NCI-H128 (cell line): ENCODE data around the gene ZNF618.

Experiments used
- DNase-seq: peaks from one replicate; lab custom pipeline; 2025; ENCODE audit not compliant: unreplicated experiment; lab: John Stamatoyannopoulos, UW

The ZNF618 gene

GRCh38 chr9:114016101-114016500 lies 140.0 kb downstream of the ZNF618 start:
- no peak for DNase-seq

DNA sequence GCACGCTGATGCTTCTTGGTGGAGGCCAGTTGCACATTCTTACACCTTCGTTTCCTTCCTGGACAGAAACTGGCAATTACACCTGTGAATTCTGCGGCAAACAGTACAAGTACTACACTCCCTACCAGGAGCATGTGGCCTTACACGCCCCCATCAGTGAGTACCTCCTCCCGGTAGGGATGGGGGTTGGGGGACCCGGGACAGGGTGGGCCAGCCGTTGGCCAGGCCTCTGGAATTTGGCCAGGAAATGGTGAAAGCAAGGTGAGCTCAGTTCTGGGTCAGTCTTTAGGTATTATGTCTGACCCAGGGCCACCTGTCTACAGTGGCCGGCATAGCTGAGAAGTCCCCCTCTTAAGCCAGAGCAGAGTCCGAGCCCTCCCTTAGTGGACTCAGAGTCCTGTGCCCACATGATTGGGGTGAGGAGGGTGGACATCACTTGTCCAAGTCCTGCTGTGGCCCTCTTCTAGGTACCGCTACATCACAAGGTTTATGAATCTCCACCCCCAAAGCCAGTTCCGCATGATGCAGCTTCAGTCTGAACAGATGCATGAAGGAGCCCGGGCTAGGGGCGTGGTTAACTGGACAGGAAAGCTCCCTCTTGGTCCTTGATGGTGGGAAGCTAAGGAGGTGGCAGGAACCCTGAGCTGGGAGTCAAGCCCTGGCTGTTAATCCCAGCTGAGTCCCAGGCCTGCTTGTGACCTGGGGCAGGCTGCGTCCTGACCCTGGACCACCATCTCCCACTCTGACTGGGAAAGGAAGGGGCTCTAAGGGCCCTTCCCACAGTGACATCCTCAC lies 140.7 kb downstream of the ZNF618 start:
- no peak for DNase-seq

DNA sequence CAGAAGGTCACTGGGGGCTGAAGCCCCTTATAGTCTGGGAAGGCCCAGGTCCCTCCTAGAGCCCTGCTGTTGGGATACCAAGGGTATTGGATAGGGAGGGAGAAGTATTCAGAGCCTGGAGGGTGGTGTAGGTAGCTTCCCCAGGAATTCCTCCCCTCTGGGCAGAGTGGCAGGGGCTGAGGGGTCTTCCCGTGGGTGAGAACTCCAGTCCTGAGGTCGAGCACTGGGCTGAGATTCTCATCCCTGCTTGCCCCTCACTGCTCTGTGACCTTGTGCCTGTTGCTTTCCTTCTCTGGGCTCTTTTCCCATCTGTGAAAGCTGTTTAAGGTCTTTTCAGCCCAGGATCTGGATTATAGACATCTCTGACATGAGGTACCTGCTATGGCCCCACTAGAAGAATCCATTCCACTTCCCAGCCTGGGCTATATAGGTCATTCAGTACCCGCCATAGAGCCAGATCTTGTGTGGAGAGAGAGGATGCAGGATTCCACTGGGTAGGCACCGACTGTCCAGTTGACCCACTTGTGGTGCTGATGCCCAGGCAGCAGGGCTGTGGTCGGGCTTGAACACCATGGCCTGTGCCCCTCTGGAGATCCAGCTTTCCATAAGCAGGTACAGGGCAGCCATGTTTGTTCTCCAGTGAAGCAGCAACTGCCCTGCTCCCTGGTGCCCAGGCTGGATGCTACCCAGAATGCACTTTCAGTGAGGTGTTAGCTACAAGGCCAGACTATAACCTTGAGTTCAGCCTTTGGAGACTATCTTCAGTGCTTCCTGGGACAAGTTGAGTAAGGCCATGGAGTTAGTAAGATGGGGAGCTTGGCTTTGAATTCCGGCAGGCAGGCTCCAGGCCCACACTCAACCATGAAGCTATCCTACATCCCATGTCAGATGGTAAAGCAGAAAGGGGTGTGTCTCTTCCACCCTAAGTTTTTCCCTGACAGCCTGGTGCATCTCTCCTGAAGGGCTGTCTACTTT lies 141.9 kb downstream of the ZNF618 start:
- DNase-seq, result no peak

- no peak for DNase-seq
These were observed 145.5 kb downstream of the ZNF618 start for GRCh38 chr9:114021578-114021977.

GRCh38 chr9:114023961-114024360 lies 147.9 kb downstream of the ZNF618 start:
- DNase-seq, result no peak

- no peak for DNase-seq
These were observed 149.2 kb downstream of the ZNF618 start for GRCh38 chr9:114025196-114025753.

GRCh38 chr9:114025760-114026159 lies 149.7 kb downstream of the ZNF618 start:
- DNase-seq, result no peak

DNA sequence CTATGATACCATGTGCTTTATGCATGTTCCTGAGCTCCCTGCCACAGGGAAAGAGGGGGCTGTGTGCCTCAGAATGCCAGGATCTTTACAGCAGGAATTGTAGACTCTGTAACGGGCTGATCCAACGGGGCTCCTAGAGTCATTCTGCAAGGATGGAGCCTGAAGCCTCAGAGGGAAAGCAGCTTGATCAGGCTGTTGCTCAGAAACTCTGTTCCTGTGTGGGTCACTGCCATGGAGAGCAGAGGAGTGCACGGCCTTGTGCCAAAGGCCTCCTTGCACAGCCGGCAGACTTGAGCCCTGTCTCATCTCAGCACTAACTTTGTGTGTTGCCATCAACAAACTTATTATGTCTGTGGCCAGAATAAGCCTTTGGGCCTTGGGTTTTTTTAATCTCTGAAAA lies 150.2 kb downstream of the ZNF618 start:
- no peak for DNase-seq

GRCh38 chr9:114027159-114027862 lies 151.2 kb downstream of the ZNF618 start:
- no peak for DNase-seq

GRCh38 chr9:114027863-114028465 lies 151.9 kb downstream of the ZNF618 start:
- no peak for DNase-seq

GRCh38 chr9:114028646-114029045 lies 152.5 kb downstream of the ZNF618 start:
- DNase-seq, result no peak

GRCh38 chr9:114029311-114030170 lies 153.4 kb downstream of the ZNF618 start:
- no peak for DNase-seq

- no peak for DNase-seq
These were observed 154.3 kb downstream of the ZNF618 start for GRCh38 chr9:114030364-114030763.

DNA sequence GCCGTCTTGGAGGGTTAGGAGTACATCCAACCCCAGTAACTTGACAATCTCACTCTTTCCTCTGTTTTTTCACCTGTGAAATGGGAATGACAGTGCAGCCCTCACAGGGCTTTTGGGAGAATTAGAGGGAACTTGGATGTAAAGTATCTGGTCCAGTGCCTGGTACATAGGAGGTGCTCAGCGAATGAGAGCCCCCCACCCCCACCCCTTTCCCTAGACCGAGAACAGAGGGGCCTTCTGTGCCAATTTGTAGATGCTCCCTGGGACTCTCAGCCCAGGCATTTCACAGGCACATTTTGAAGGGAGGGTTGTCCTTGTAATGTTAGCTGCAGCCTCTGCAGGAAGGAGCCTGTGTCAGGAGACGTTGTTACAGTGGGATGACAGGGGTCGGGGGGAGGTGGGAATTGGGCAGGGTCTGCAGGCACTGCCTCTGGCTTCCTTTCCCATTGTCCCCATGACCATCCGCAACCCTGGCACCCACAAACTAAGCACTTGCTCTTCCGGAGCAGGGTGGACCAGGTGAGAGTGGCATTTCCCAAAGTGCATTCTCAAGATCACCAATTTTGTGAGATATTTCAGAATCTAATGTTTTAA lies 155.0 kb downstream of the ZNF618 start:
- no peak for DNase-seq

DNA sequence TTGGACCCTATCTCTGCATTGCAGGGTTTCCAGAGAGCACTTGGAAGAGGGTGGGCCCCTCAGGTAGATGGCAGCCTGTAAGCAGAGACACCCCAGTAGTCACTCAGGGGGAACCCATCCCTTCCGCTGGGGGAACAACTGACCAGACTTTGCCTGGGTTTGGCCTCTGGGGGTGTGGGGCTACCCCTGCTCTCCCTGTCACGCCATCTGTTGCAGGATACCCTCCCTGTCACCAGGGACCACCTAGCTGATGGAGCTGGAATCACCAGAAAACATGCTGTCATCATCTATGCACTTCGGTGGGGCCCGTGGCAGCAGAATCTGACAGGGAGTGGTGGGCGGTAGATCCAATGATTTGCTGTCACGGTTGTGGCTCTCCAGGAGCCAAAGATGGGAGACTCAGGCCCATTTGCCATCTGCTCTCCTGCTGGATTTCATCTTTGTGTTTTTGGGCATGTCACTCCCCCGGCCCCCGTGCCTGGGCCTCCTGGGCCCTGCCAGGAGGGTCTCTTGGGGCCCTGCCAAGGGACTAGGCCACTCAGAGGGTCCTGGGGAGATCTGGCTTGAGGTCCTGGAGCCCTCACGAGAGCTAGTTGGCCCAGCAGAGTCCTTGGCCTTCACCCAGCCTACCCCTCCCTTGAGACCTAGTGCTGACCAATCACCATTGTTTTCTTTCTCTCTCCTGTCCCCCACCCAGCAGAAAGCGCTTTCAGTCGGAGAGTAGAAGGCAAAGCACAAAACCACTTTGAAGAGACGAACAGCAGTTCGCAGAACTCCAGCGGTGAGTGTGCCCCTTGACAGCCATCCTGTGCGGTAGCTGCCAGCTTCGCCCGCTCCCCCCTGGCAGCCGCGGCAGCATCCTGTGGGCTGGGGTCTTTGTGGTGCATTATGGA lies 156.1 kb downstream of the ZNF618 start:
- DNase-seq, result no peak

GRCh38 chr9:114033397-114034103 lies 157.4 kb downstream of the ZNF618 start:
- DNase-seq, result no peak

DNA sequence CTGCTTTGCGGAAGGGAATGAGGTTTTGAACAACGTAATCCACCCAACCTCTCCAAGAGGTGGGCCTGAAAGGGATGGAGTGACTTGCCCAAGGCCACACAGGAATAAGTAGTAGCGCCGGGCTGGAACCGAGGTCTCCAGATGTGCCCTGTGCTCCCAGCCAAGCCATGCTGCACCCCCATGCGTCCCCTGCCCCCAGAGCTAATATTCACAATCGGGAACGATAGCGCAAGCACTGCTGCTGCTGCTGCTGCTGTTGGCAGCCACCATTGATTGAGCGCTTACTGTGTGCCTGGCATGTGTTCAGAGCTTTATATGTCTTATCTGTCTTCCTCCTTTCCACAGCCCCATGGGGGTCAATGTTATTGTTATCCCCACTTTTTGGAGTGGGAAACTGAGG lies 158.1 kb downstream of the ZNF618 start:
- no peak for DNase-seq

DNA sequence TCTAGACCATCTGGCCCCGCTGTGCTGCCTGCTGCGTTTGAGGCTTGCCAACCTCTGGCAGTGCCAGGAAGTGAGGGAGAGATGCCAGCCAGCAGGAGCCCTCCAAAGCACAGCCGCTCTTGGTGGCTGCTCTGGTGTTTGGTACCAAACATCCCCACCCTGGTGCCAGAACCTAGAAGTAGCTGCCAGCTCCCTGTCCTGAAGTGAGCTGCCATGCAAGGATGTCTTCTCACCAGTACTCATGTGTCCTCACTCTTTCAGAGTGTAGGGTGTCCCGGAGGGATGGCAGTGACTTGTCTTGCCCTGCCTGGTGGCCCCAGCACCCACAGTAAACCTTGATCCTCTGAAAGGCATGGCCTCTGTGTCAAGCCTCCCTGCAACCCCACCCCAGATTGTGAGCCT lies 158.6 kb downstream of the ZNF618 start:
- no peak for DNase-seq
